HEK293 (cell line): Measurements from ENCODE around the gene ATE1.

Experiments used
- CTCF ChIA-PET: fragments of 350-600 bp; formaldehyde crosslinking; extraction: SDS; loops from one replicate; lab custom pipeline; 2021; ENCODE audit warnings: antibody characterized with exemption; lab: Yijun Ruan, JAX
- POLR2A ChIA-PET: fragments of 300-600 bp; formaldehyde crosslinking; extraction: SDS; loops from one replicate; lab custom pipeline; 2020; ENCODE audit warnings: antibody characterized with exemption, inconsistent platforms; lab: Yijun Ruan, JAX
- H3K27ac ChIP-seq: fragments of 200-500 bp; sonication (Bioruptor generic); 2 replicates; pipeline ENCODE4 v1.5.1; 2014; ENCODE audit warnings: low read depth, low read length, control low read depth, inconsistent platforms; ENCODE audit errors: extremely low read depth
- H3K36me3 ChIP-seq, 2 experiments: fragments of 200-500 bp in 1 of 2; sonication (Bioruptor generic) in 1 of 2; 1 replicate in 1 of 2; 2 replicates in 1 of 2; pipeline ENCODE4 v1.5.1; 2014 to 2017; ENCODE audit warnings: inconsistent platforms in 2 of 2, low read length in 2 of 2; ENCODE audit not compliant: control insufficient read depth in 2 of 2, insufficient read depth in 1 of 2
- H3K4me1 ChIP-seq: fragments of 200-500 bp; sonication (Bioruptor generic); 2 replicates; pipeline ENCODE4 v1.5.1; 2014; ENCODE audit warnings: mild to moderate bottlenecking, low read length, inconsistent platforms; ENCODE audit not compliant: control insufficient read depth, insufficient read depth
- H3K4me3 ChIP-seq: 2 replicates; pipeline ENCODE4 v1.5.1; 2011; ENCODE audit warnings: low read depth, mild to moderate bottlenecking, control low read depth, low read length, moderate library complexity
- H3K9me3 ChIP-seq: fragments of 200-500 bp; sonication (Bioruptor generic); 2 replicates; pipeline ENCODE4 v1.5.1; 2014; ENCODE audit warnings: low read depth, low read length, inconsistent platforms; ENCODE audit not compliant: control insufficient read depth, insufficient read depth
- HOXA7 ChIP-seq: sonication (generic); formaldehyde crosslinking; IDR thresholded peaks from 2 replicates; pipeline ENCODE4 v1.8.1; 2022; ENCODE audit warnings: missing genetic modification reagents, borderline replicate concordance
- KLF1 ChIP-seq: fragments of 450-650 bp; formaldehyde crosslinking; IDR thresholded peaks from 2 replicates; pipeline ENCODE4 v1.5.1; 2016; ENCODE audit warnings: missing biosample characterization, missing genetic modification characterization
- KLF16 ChIP-seq: fragments of 450-650 bp; formaldehyde crosslinking; IDR thresholded peaks from 2 replicates; pipeline ENCODE4 v1.5.1; 2017; ENCODE audit warnings: missing biosample characterization, missing genetic modification characterization
- MYNN ChIP-seq: fragments of 450-650 bp; formaldehyde crosslinking; IDR thresholded peaks from 2 replicates; pipeline ENCODE4 v1.5.1; 2016; ENCODE audit warnings: missing biosample characterization, missing genetic modification characterization, borderline replicate concordance
- SP3 ChIP-seq: fragments of 450-650 bp; formaldehyde crosslinking; IDR thresholded peaks from 2 replicates; pipeline ENCODE4 v1.5.1; 2016; ENCODE audit warnings: missing biosample characterization, missing genetic modification characterization
- ZNF184 ChIP-seq: fragments of 450-650 bp; IDR thresholded peaks from 2 replicates; pipeline ENCODE4 v1.5.1; 2018; ENCODE audit warnings: missing biosample characterization, mild to moderate bottlenecking, missing genetic modification characterization
- ZNF19 ChIP-seq: fragments of 450-650 bp; formaldehyde crosslinking; IDR thresholded peaks from 2 replicates; pipeline ENCODE4; 2016; ENCODE audit warnings: missing biosample characterization, missing genetic modification characterization, low read depth
- ZNF23 ChIP-seq: fragments of 450-650 bp; formaldehyde crosslinking; IDR thresholded peaks from 2 replicates; pipeline ENCODE4 v1.5.1; 2016; ENCODE audit warnings: missing biosample characterization, missing genetic modification characterization, borderline replicate concordance
- ZNF302 ChIP-seq: fragments of 450-650 bp; formaldehyde crosslinking; IDR thresholded peaks from 2 replicates; pipeline ENCODE4 v1.5.1; 2016; ENCODE audit warnings: missing biosample characterization, missing genetic modification characterization, low read depth
- ZNF341 ChIP-seq: fragments of 450-650 bp; formaldehyde crosslinking; IDR thresholded peaks from 2 replicates; pipeline ENCODE4; 2016; ENCODE audit warnings: low read depth, missing biosample characterization, missing genetic modification characterization
- ZNF555 ChIP-seq: fragments of 450-650 bp; formaldehyde crosslinking; conservative IDR thresholded peaks from 2 replicates; pipeline ENCODE4 v1.5.1; 2017; ENCODE audit warnings: missing biosample characterization, mild to moderate bottlenecking, missing genetic modification characterization, inconsistent platforms
- ZNF624 ChIP-seq: fragments of 450-650 bp; formaldehyde crosslinking; IDR thresholded peaks from 2 replicates; pipeline ENCODE4 v1.5.1; 2017; ENCODE audit warnings: missing biosample characterization, missing genetic modification characterization
- ZNF626 ChIP-seq: fragments of 450-650 bp; sonication (Bioruptor Pico); formaldehyde crosslinking; IDR thresholded peaks from 2 replicates; pipeline ENCODE4 v1.5.1; 2018; ENCODE audit warnings: missing biosample characterization, missing genetic modification characterization, inconsistent platforms
- ZNF629 ChIP-seq: fragments of 450-650 bp; formaldehyde crosslinking; IDR thresholded peaks from 2 replicates; pipeline ENCODE4 v1.5.1; 2017; ENCODE audit warnings: missing biosample characterization, missing genetic modification characterization
- ZNF747 ChIP-seq: fragments of 450-650 bp; formaldehyde crosslinking; IDR thresholded peaks from 2 replicates; pipeline ENCODE4 v1.5.1; 2016; ENCODE audit warnings: missing biosample characterization, missing genetic modification characterization
- ZNF76 ChIP-seq: fragments of 450-650 bp; formaldehyde crosslinking; IDR thresholded peaks from 2 replicates; pipeline ENCODE4; 2016; ENCODE audit warnings: low read depth, missing biosample characterization, missing genetic modification characterization, borderline replicate concordance
- ZSCAN16 ChIP-seq: fragments of 450-650 bp; formaldehyde crosslinking; IDR thresholded peaks from 2 replicates; pipeline ENCODE4 v1.5.1; 2016; ENCODE audit warnings: missing biosample characterization, missing genetic modification characterization
- TF ChIP-seq, protein P1 (sequence below): fragments of 450-650 bp; formaldehyde crosslinking; IDR thresholded peaks from 2 replicates; pipeline ENCODE4 v1.5.0; 2017; ENCODE audit warnings: missing biosample characterization, missing genetic modification characterization, borderline replicate concordance
- TF ChIP-seq, protein P2 (sequence below): fragments of 450-650 bp; formaldehyde crosslinking; IDR thresholded peaks from 2 replicates; pipeline ENCODE4 v1.5.1; 2016; ENCODE audit warnings: missing biosample characterization, missing genetic modification characterization, low read depth
- TF ChIP-seq, protein P3 (sequence below): fragments of 450-650 bp; formaldehyde crosslinking; IDR thresholded peaks from 2 replicates; pipeline ENCODE4 v1.5.1; 2016; ENCODE audit warnings: missing biosample characterization, missing genetic modification characterization
- TF ChIP-seq, protein P4 (sequence below): fragments of 450-650 bp; IDR thresholded peaks from 2 replicates; pipeline ENCODE4 v1.5.1; 2018; ENCODE audit warnings: missing biosample characterization, missing genetic modification characterization

Gene ATE1

DNA sequence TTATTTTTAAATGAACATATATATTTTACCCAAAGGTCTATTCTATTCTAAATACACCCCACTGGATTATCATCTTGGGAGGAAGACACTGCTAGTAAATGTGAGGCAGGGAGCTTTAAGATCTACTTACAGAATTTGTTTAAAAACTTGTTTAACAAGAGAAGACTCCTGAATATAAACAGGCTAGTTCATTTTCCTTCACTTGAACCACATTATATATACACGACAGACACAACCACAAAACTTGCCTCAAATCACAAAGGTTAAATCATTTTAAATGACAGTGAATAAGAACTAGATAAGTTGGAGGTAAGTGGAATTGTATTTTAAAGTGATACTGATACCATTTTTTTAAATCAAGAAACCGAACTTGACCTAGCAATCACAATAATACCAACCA, 109.2 kb downstream of the ATE1 start (continued):
- TF ChIP-seq, protein P1, sequence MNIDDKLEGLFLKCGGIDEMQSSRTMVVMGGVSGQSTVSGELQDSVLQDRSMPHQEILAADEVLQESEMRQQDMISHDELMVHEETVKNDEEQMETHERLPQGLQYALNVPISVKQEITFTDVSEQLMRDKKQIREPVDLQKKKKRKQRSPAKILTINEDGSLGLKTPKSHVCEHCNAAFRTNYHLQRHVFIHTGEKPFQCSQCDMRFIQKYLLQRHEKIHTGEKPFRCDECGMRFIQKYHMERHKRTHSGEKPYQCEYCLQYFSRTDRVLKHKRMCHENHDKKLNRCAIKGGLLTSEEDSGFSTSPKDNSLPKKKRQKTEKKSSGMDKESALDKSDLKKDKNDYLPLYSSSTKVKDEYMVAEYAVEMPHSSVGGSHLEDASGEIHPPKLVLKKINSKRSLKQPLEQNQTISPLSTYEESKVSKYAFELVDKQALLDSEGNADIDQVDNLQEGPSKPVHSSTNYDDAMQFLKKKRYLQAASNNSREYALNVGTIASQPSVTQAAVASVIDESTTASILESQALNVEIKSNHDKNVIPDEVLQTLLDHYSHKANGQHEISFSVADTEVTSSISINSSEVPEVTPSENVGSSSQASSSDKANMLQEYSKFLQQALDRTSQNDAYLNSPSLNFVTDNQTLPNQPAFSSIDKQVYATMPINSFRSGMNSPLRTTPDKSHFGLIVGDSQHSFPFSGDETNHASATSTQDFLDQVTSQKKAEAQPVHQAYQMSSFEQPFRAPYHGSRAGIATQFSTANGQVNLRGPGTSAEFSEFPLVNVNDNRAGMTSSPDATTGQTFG (tag by site-specific recombination), result no peak
- no peak for TF ChIP-seq ZNF624

DNA sequence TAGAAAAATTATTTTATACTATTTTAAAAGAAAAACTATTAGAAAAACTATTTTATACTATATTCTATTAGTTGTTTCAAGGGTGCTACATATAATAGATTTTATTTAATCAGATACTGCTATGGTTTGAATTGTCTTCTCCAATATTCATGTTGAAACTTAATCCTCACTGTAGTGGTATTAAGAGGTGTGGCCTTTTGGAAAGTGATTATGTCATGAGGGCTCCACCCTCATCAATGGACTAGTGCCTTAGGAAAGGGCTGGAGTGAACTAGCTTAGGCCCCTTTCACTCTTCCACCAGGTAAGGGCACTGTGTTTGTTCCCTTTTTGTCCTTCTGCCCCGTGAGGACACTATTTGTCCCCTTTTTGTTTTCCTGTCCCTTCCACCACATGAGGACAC, 111.6 kb downstream of the ATE1 start:
- ChIA-PET CTCF (interaction anchor here (1.0 kb wide), 1 partner anchor 9 kb away, joined by 3 read pairs; no protein-coding TSS in a partner anchor), POLR2A (no interaction called here)
- Histone ChIP-seq H3K9me3 (no peaks in the 10 kb centered on the region), H3K4me3 (no peak overlapping the region), H3K27ac (no peak overlapping the region), H3K36me3 (no peaks in the 10 kb centered on the region; a peak in 1 of 3 replicates), H3K4me1 (peaks cover 17% of the 10 kb centered on the region)
- TF ChIP-seq ZNF747 (no peak), KLF1 (peak; percentile 46; the same call in 1 of the 2 replicates)
- TF ChIP-seq, protein P2, sequence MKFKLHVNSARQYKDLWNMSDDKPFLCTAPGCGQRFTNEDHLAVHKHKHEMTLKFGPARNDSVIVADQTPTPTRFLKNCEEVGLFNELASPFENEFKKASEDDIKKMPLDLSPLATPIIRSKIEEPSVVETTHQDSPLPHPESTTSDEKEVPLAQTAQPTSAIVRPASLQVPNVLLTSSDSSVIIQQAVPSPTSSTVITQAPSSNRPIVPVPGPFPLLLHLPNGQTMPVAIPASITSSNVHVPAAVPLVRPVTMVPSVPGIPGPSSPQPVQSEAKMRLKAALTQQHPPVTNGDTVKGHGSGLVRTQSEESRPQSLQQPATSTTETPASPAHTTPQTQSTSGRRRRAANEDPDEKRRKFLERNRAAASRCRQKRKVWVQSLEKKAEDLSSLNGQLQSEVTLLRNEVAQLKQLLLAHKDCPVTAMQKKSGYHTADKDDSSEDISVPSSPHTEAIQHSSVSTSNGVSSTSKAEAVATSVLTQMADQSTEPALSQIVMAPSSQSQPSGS (tag by site-specific recombination), result 0 out of 2 replicates have a peak, but pooled peaks have one; percentile 19

DNA sequence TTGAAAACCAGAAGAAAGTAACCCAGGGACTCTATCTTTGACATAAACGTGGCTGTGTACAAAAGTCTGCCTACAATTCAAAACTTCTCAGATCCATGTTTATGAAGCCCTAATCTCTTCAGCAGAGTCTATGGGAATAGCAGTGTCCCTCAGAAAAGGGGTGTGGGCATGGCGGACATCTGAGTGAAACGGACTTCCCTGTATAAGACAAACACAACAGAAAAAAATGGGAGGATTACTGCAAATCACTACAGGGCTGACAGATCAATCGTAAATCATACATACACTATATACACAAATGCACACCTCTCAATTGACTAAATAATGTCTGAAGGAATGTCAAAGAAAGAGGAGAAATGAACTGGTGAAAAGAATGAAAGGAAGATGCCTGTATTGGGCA, 114.0 kb downstream of the ATE1 start:
- TF ChIP-seq KLF16 (tag by site-specific recombination), result no peak
- TF ChIP-seq SP3 (tag by site-specific recombination), result no peak
- TF ChIP-seq, protein P3, sequence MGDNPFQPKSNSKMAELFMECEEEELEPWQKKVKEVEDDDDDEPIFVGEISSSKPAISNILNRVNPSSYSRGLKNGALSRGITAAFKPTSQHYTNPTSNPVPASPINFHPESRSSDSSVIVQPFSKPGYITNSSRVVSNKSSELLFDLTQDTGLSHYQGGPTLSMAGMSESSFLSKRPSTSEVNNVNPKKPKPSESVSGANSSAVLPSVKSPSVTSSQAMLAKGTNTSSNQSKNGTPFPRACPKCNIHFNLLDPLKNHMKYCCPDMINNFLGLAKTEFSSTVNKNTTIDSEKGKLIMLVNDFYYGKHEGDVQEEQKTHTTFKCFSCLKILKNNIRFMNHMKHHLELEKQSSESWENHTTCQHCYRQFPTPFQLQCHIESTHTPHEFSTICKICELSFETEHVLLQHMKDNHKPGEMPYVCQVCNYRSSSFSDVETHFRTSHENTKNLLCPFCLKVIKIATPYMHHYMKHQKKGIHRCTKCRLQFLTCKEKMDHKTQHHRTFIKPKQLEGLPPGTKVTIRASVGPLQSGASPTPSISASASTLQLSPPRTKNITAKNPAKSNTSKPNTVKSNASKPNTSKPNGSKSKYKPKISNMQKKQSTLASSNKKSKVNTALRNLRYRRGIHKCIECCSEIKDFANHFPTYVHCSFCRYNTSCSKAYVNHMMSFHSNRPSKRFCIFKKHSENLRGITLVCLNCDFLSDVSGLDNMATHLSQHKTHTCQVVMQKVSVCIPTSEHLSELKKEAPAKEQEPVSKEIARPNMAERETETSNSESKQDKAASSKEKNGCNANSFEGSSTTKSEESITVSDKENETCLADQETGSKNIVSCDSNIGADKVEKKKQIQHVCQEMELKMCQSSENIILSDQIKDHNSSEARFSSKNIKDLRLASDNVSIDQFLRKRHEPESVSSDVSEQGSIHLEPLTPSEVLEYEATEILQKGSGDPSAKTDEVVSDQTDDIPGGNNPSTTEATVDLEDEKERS, result no peak
- no peak for TF ChIP-seq ZNF76 (tag by site-specific recombination)
- no peak for TF ChIP-seq ZNF302 (tag by site-specific recombination)
- TF ChIP-seq ZNF341 (tag by site-specific recombination), result no peak
- TF ChIP-seq MYNN (tag by site-specific recombination), result no peak
- TF ChIP-seq ZNF555 (tag by site-specific recombination), result no peak
- TF ChIP-seq ZNF19 (tag by site-specific recombination), result no peak
- no peak for TF ChIP-seq ZNF184 (tag by site-specific recombination)
- no peak for TF ChIP-seq ZSCAN16 (tag by site-specific recombination)
- TF ChIP-seq ZNF626 (tag by site-specific recombination), result no peak
- TF ChIP-seq HOXA7 (CRISPR knock-in tag), result no peak
- TF ChIP-seq, protein P4, sequence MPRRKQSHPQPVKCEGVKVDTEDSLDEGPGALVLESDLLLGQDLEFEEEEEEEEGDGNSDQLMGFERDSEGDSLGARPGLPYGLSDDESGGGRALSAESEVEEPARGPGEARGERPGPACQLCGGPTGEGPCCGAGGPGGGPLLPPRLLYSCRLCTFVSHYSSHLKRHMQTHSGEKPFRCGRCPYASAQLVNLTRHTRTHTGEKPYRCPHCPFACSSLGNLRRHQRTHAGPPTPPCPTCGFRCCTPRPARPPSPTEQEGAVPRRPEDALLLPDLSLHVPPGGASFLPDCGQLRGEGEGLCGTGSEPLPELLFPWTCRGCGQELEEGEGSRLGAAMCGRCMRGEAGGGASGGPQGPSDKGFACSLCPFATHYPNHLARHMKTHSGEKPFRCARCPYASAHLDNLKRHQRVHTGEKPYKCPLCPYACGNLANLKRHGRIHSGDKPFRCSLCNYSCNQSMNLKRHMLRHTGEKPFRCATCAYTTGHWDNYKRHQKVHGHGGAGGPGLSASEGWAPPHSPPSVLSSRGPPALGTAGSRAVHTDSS (tag by site-specific recombination), result no peak
- no peak for TF ChIP-seq ZNF23 (tag by site-specific recombination)
- no peak for TF ChIP-seq ZNF629
- Histone ChIP-seq H3K27ac (no peak overlapping the region), H3K36me3 (peaks cover 0 to 3% of the 10 kb centered on the region in 2 experiments; a peak in 1 of 3 replicates), H3K9me3 (no peaks in the 10 kb centered on the region), H3K4me3 (no peak overlapping the region), H3K4me1 (peaks cover 16% of the 10 kb centered on the region)
- POLR2A ChIA-PET, result no interaction called here
- CTCF ChIA-PET, result interaction anchor here (0.6 to 1.1 kb wide), 2 partner anchors 11 to 29 kb away, joined by 3 to 9 read pairs; no protein-coding TSS in a partner anchor
